ENCODE data around the gene KRTAP10-5. TPM values are rescaled to one million over a fixed set of nuclear protein-coding genes. Genes with fewer than 3 reads are reported as not detected.
A peak's percentile ranks its signal among the peaks of the same experiment; 100 is the strongest.

The KRTAP10-5 gene
- total RNA-seq, 3 donors from 2014 or later (not counting 1 experiment from before 2014, with no cell fraction given), result not detected

- 92% methylated on average over 18 of the region's 18 CpGs for WGBS (ENCODE audit: insufficient coverage)
- Histone ChIP-seq H3K9me3 (ENCODE audit: control insufficient read depth, insufficient read depth, low read length) (no peaks in the 10 kb centered on the region), H3K4me1 (ENCODE audit: control insufficient read depth, insufficient read depth, low read length) (no peaks in the 10 kb centered on the region), H3K4me3 (ENCODE audit: low read length) (no peak overlapping the region), H3K27ac (ENCODE audit: low read length) (no peak overlapping the region), H3K36me3 (ENCODE audit: control insufficient read depth, insufficient read depth, low read length) (no peaks in the 10 kb centered on the region), H3K27me3 (ENCODE audit: control insufficient read depth, insufficient read depth, low read length) (no peaks in the 10 kb centered on the region)
- peaks cover under 1% of the 10 kb centered on the region for H3K36me3 Mint-ChIP-seq
- peaks cover 13 to 14% of the 10 kb centered on the region in 2 donors for H3K27me3 Mint-ChIP-seq (ENCODE audit: low read depth in 2 of 2)
- ATAC-seq, result peak in 1 of 3 donors; percentile 19
- no peak for TF ChIP-seq CTCF (IDR thresholded peaks at IDR 0.05)
- peaks cover 7 to 14% of the 10 kb centered on the region in 2 donors for H3K4me1 Mint-ChIP-seq
- H3K9me3 Mint-ChIP-seq, result peaks cover 0 to 2% of the 10 kb centered on the region in 2 donors
- DNase-seq, result no peak
- no peak overlapping the region for H3K4me3 Mint-ChIP-seq
- intact Hi-C loops (cut with micrococcal nuclease), result no loop called here
- peak overlapping the region in 1 of 2 donors; percentile 33 for H3K27ac Mint-ChIP-seq
Observed at GRCh38 chr21:44567481-44568171, 12.8 kb downstream of the KRTAP10-5 start.

GRCh38 chr21:44566403-44566802, 14.0 kb downstream of the KRTAP10-5 start:
- Histone ChIP-seq H3K36me3 (ENCODE audit: control insufficient read depth, insufficient read depth, low read length) (no peaks in the 10 kb centered on the region), H3K27ac (ENCODE audit: low read length) (no peak overlapping the region), H3K9me3 (ENCODE audit: control insufficient read depth, insufficient read depth, low read length) (no peaks in the 10 kb centered on the region), H3K4me3 (ENCODE audit: low read length) (no peak overlapping the region), H3K4me1 (ENCODE audit: control insufficient read depth, insufficient read depth, low read length) (no peaks in the 10 kb centered on the region), H3K27me3 (ENCODE audit: control insufficient read depth, insufficient read depth, low read length) (no peaks in the 10 kb centered on the region)
- intact Hi-C loops (cut with micrococcal nuclease), result no loop called here
- no peak for ATAC-seq
- no peak for TF ChIP-seq CTCF (IDR thresholded peaks at IDR 0.05)
- Mint-ChIP-seq H3K27ac (no peak overlapping the region), H3K36me3 (peaks cover 12% of the 10 kb centered on the region), H3K9me3 (peaks cover 3 to 4% of the 10 kb centered on the region in 2 donors), H3K27me3 (ENCODE audit: low read depth in 2 of 2) (peaks cover 9 to 10% of the 10 kb centered on the region in 2 donors), H3K4me1 (peaks cover 7 to 14% of the 10 kb centered on the region in 2 donors), H3K4me3 (no peak overlapping the region)
- WGBS (ENCODE audit: insufficient coverage), result 0% methylated on average over 1 of the region's 1 CpG
- no peak for DNase-seq

GRCh38 chr21:44564886-44565598, 15.4 kb downstream of the KRTAP10-5 start:
- H3K27me3 Mint-ChIP-seq (ENCODE audit: low read depth in 2 of 2), result peaks cover 6 to 8% of the 10 kb centered on the region in 2 donors
- DNase-seq, result no peak
- Histone ChIP-seq H3K9me3 (ENCODE audit: control insufficient read depth, insufficient read depth, low read length) (no peaks in the 10 kb centered on the region), H3K27ac (ENCODE audit: low read length) (peak overlapping the region; percentile 30), H3K27me3 (ENCODE audit: control insufficient read depth, insufficient read depth, low read length) (no peaks in the 10 kb centered on the region), H3K4me3 (ENCODE audit: low read length) (no peak overlapping the region), H3K4me1 (ENCODE audit: control insufficient read depth, insufficient read depth, low read length) (no peaks in the 10 kb centered on the region), H3K36me3 (ENCODE audit: control insufficient read depth, insufficient read depth, low read length) (no peaks in the 10 kb centered on the region)
- TF ChIP-seq CTCF (IDR thresholded peaks at IDR 0.05), result no peak
- intact Hi-C loops (cut with micrococcal nuclease), result no loop called here
- peak overlapping the region; percentile 5 to 61 for H3K27ac Mint-ChIP-seq
- H3K4me1 Mint-ChIP-seq, result peaks cover 7 to 14% of the 10 kb centered on the region in 2 donors
- H3K4me3 Mint-ChIP-seq, result peak overlapping the region; percentile 25
- ATAC-seq, result no peak
- 20% methylated on average over 1 of the region's 1 CpG for WGBS (ENCODE audit: insufficient coverage)
- H3K36me3 Mint-ChIP-seq, result peaks cover 12% of the 10 kb centered on the region
- peaks cover 3 to 4% of the 10 kb centered on the region in 2 donors for H3K9me3 Mint-ChIP-seq
